ENCODE results near the gene FAAP100. TPM values are rescaled to one million over a fixed set of nuclear protein-coding genes. Genes with fewer than 3 reads are reported as not detected.
"Not testable (repeated sequence)": the region's sequence is repeated elsewhere in the genome, so short reads cannot be mapped to it uniquely, and the experiment has no call there.

FAAP100 gene
- total RNA-seq = 40.6 and 42.1 TPM in 2 replicates

GRCh38 chr17:81552244-81553017 lies at the start of gene FAAP100:
TSS of gene FAAP100 (minus strand) at chr17:81552353. CDS start at chr17:81552330, 23 bp downstream.
- intact Hi-C loops (cut with micrococcal nuclease) = loop anchor here (1.0 to 2.0 kb wide), 4 partner anchors 37 to 130 kb away; partner anchors contain the start of gene ARL16

- intact Hi-C loops (cut with micrococcal nuclease) = loop anchor here (1.0 to 5.0 kb wide), 3 partner anchors 49 to 349 kb away; partner anchors contain the start of gene FAAP100
Observed at GRCh38 chr17:81601525-81602120, 49.5 kb upstream of the FAAP100 start.

GRCh38 chr17:81599719-81600486 lies 47.8 kb upstream of the FAAP100 start:
- intact Hi-C loops (cut with micrococcal nuclease) = loop anchor here (2.0 to 5.0 kb wide), 2 partner anchors 85 to 348 kb away; no protein-coding TSS in a partner anchor

GRCh38 chr17:81593105-81593871 lies 41.1 kb upstream of the FAAP100 start:
- intact Hi-C loops (cut with micrococcal nuclease) = no loop called here

- intact Hi-C loops (cut with micrococcal nuclease) = no loop called here
Observed at GRCh38 chr17:81591971-81592370, 39.8 kb upstream of the FAAP100 start.

GRCh38 chr17:81590121-81590520 lies 38.0 kb upstream of the FAAP100 start:
- intact Hi-C loops (cut with micrococcal nuclease) = no loop called here

- intact Hi-C loops (cut with micrococcal nuclease) = no loop called here
Observed at GRCh38 chr17:81589612-81590011, 37.5 kb upstream of the FAAP100 start.

GRCh38 chr17:81586096-81586495 lies 33.9 kb upstream of the FAAP100 start:
- intact Hi-C loops (cut with micrococcal nuclease) = no loop called here

- intact Hi-C loops (cut with micrococcal nuclease) = not testable (repeated sequence)
Observed at GRCh38 chr17:81584771-81585170, 32.6 kb upstream of the FAAP100 start.

- intact Hi-C loops (cut with micrococcal nuclease) = no loop called here
Observed at GRCh38 chr17:81583589-81584342, 31.6 kb upstream of the FAAP100 start.

GRCh38 chr17:81582749-81583148 lies 30.6 kb upstream of the FAAP100 start:
- intact Hi-C loops (cut with micrococcal nuclease) = no loop called here

GRCh38 chr17:81582341-81582740 lies 30.2 kb upstream of the FAAP100 start:
- intact Hi-C loops (cut with micrococcal nuclease) = no loop called here

- intact Hi-C loops (cut with micrococcal nuclease) = no loop called here
Observed at GRCh38 chr17:81581758-81582157, 29.6 kb upstream of the FAAP100 start.

- intact Hi-C loops (cut with micrococcal nuclease) = no loop called here
Observed at GRCh38 chr17:81580481-81580880, 28.3 kb upstream of the FAAP100 start.

- intact Hi-C loops (cut with micrococcal nuclease) = no loop called here
Observed at GRCh38 chr17:81579821-81580321, 27.7 kb upstream of the FAAP100 start.

- intact Hi-C loops (cut with micrococcal nuclease) = no loop called here
Observed at GRCh38 chr17:81579298-81579697, 27.1 kb upstream of the FAAP100 start.

GRCh38 chr17:81578561-81579225 lies 26.5 kb upstream of the FAAP100 start:
- intact Hi-C loops (cut with micrococcal nuclease) = no loop called here

- intact Hi-C loops (cut with micrococcal nuclease) = no loop called here
Observed at GRCh38 chr17:81578038-81578441, 25.9 kb upstream of the FAAP100 start.

- intact Hi-C loops (cut with micrococcal nuclease) = no loop called here
Observed at GRCh38 chr17:81577278-81578000, 25.3 kb upstream of the FAAP100 start.

Measured in T-helper 2 cell treated with Interferon-gamma antibody and Interleukin-4, amounts not matched to agents 100 ng/mL and 5 ng/mL, for 36 hours (primary cell).